ENCODE data around the gene GRIA2.

The GRIA2 gene

DNA sequence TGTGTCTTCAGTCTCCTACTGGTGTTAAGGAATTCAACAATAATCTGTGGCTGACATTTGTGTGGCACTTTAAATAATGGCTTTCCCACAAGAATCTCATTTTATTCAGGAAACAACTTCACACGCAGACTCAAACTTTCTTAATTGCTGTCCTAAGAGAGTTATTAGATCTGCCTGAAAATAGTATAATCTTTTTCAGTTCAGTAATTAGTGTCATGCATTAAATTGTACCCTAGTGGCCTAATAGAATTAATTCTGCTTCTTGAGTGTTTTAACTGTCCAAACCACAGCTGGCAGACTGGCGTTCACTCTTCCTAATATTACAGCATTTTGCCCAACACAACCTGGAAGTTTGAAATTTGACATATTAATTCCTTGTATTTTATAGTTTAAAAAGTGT lies 107.1 kb downstream of the GRIA2 start:
- no peak for DNase-seq (ENCODE audit: low read depth)
- TF ChIP-seq, protein P1, sequence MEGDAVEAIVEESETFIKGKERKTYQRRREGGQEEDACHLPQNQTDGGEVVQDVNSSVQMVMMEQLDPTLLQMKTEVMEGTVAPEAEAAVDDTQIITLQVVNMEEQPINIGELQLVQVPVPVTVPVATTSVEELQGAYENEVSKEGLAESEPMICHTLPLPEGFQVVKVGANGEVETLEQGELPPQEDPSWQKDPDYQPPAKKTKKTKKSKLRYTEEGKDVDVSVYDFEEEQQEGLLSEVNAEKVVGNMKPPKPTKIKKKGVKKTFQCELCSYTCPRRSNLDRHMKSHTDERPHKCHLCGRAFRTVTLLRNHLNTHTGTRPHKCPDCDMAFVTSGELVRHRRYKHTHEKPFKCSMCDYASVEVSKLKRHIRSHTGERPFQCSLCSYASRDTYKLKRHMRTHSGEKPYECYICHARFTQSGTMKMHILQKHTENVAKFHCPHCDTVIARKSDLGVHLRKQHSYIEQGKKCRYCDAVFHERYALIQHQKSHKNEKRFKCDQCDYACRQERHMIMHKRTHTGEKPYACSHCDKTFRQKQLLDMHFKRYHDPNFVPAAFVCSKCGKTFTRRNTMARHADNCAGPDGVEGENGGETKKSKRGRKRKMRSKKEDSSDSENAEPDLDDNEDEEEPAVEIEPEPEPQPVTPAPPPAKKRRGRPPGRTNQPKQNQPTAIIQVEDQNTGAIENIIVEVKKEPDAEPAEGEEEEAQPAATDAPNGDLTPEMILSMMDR (IDR thresholded peaks at IDR 0.05; ENCODE audit: insufficient read depth, low read depth, low read length, missing control alignments) = no peak
- H3K4me3 ChIP-seq (ENCODE audit: low read length) = no peak overlapping the region

DNA sequence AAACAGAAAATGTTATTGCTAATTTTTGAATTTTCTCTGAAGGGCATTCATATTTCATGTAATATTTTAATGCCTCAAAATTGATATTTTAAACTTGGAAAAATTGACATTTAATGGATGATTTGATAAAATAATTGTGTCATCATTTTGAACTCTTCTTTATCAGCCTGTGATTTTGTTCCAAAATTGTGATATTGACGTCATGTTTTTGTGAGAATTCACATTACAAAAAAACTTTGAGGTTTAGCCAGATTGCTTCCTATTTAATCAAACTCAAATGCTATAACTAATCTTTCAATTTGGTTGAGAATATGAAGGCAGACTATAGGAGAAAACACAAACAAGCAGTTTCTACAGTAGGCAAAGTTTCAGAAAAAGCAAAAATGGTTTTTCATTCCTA lies 137.4 kb downstream of the GRIA2 start:
- TF ChIP-seq, protein P1 (IDR thresholded peaks at IDR 0.05; ENCODE audit: insufficient read depth, low read depth, low read length, missing control alignments) = no peak
- H3K4me3 ChIP-seq (ENCODE audit: low read length) = no peak overlapping the region
- DNase-seq (ENCODE audit: low read depth) = no peak

DNA sequence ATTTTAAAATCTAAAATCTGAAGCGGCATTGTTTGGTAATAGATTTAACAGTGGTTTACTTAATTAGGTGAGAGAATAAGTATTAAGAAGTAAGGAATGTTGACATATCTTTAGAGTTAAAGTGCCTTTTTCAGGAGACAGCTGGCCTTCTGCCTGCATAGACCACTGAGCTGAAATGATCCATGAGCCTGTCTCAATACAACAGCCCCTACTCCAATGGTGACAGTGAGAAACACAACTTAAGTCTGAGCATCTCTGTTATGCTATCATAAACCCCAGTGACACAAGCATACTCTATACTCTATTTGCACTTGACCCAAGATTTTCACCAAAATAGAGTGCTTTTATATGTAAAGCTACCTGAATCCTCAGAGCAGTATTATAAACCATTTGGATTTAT lies 137.9 kb downstream of the GRIA2 start:
- TF ChIP-seq, protein P1 (IDR thresholded peaks at IDR 0.05; ENCODE audit: insufficient read depth, low read depth, low read length, missing control alignments) = no peak
- H3K4me3 ChIP-seq (ENCODE audit: low read length) = no peak overlapping the region
- no peak for DNase-seq (ENCODE audit: low read depth)

DNA sequence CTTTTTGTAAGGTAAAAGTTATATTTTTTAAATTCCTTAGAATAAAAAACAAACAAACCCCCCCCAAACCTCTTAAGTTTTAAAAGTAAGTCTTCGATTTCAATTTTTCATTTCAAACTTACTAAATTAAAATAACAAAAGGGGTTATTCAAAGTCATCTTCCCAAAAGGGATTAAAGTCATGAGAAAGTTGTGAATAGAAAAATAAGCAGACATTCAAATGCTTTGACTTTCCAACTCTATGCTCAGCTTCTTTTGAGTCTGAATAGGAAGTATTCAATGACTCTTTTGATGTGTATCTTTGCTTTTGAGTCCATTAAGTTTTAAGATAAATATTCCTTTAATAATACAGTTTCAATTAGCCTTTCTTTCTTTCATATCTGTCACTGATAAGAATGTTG lies 138.3 kb downstream of the GRIA2 start:
- no peak overlapping the region for H3K4me3 ChIP-seq (ENCODE audit: low read length)
- TF ChIP-seq, protein P1 (IDR thresholded peaks at IDR 0.05; ENCODE audit: insufficient read depth, low read depth, low read length, missing control alignments) = no peak
- DNase-seq (ENCODE audit: low read depth) = no peak

DNA sequence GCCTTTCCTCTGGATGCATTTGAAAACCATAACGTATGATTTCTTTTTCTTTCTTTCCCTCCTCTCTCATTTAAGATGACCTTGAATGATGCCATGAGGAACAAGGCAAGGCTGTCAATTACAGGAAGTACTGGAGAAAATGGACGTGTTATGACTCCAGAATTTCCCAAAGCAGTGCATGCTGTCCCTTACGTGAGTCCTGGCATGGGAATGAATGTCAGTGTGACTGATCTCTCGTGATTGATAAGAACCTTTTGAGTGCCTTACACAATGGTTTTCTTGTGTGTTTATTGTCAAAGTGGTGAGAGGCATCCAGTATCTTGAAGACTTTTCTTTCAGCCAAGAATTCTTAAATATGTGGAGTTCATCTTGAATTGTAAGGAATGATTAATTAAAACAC lies 142.8 kb downstream of the GRIA2 start:
- TF ChIP-seq, protein P1 (IDR thresholded peaks at IDR 0.05; ENCODE audit: insufficient read depth, low read depth, low read length, missing control alignments) = no peak
- no peak for DNase-seq (ENCODE audit: low read depth)

DNA sequence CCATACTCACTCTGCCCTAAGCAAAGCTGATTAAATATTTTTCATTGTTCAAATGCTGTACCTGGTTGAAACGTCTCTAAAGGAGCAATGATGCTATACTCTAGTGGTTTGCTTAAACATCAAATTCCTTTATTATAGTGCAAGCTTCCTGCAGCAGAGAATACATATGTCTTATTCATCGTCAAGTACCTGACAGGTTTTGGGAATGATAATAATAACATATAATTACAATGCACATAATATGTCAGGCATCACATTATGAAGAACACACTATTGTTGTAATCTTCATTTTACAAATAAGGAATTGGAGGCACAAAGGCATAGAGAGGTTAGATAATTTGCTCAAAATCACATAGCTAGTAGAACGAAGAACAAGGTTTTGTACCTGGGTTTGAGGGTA lies 151.6 kb downstream of the GRIA2 start:
- TF ChIP-seq, protein P1 (IDR thresholded peaks at IDR 0.05; ENCODE audit: insufficient read depth, low read depth, low read length, missing control alignments) = no peak
- no peak overlapping the region for H3K4me3 ChIP-seq (ENCODE audit: low read length)
- no peak for DNase-seq (ENCODE audit: low read depth)

More for the DNA sequence above, 142.8 kb downstream of the GRIA2 start:
- H3K4me3 ChIP-seq (ENCODE audit: low read length) = no peak overlapping the region

DNA sequence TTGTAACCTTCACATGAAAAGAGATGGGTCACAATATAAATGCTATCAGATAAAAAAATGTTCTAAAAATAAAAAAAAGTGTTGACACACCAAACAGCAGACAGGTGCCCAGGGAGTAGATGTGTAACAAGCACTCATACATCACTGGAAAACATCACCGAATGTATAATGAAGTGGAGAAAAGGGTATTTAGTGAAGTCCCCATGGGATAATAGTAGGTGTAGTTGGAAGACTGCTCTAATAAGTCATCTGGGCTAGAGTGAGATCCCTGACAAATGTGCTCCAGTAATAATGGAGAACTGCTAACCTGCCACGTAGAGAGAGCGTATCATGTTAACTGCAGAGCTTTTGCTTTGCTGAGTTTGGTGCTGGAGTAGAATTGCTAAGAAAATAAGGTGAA lies 152.0 kb downstream of the GRIA2 start:
- H3K4me3 ChIP-seq (ENCODE audit: low read length) = no peak overlapping the region
- TF ChIP-seq, protein P1 (IDR thresholded peaks at IDR 0.05; ENCODE audit: insufficient read depth, low read depth, low read length, missing control alignments) = no peak
- no peak for DNase-seq (ENCODE audit: low read depth)
